ENCODE measurements around the gene SNRPA. TPM values are rescaled to one million over a fixed set of nuclear protein-coding genes. Genes with fewer than 3 reads are reported as not detected.

SNRPA gene
- total RNA-seq, 1 donor from 2014 or later, result 112 TPM

- no peak for TF ChIP-seq EZH2 (IDR thresholded peaks at IDR 0.05)
- TF ChIP-seq CTCF (IDR thresholded peaks at IDR 0.05), result no peak
- no peak for TF ChIP-seq EZH2phosphoT487 (IDR thresholded peaks at IDR 0.05)
- no peaks in the 10 kb centered on the region for H3K27me3 ChIP-seq
- peak overlapping the region; percentile 88 for H3K27ac Mint-ChIP-seq
Observed at GRCh38 chr19:40713939-40714338, 37.1 kb upstream of the SNRPA start.

GRCh38 chr19:40714441-40715299 lies 36.3 kb upstream of the SNRPA start:
- Histone ChIP-seq H3F3A (ENCODE audit: low read depth) (peaks cover 23% of the 10 kb centered on the region), H3K4me2 (peak overlapping the region; percentile 78), H3K4me3 (peak overlapping the region; percentile 65), H2AFZ (replicated peaks) (peak overlapping the region; percentile 68), H4K20me1 (ENCODE audit: low read depth) (peaks cover 20% of the 10 kb centered on the region), H3K4me1 (peaks cover 15% of the 10 kb centered on the region), H3K9ac (no peak overlapping the region), H3K36me3 (no peaks in the 10 kb centered on the region), H3K27me3 (no peaks in the 10 kb centered on the region), H3K27ac (no peak overlapping the region), H3K79me2 (ENCODE audit: low read depth) (peaks cover 46% of the 10 kb centered on the region), H3K9me3 (ENCODE audit: low read depth) (no peaks in the 10 kb centered on the region)
- H3K4me3 Mint-ChIP-seq, result peak overlapping the region; percentile 96
- H3K27ac Mint-ChIP-seq, result peak overlapping the region; percentile 92
- peak; percentile 95 for DNase-seq (ENCODE audit: low spot score)
- H3K9me3 Mint-ChIP-seq, result no peaks in the 10 kb centered on the region
- no peak for TF ChIP-seq EZH2 (IDR thresholded peaks at IDR 0.05)
- TF ChIP-seq CTCF (IDR thresholded peaks at IDR 0.05), result peak; percentile 10
- TF ChIP-seq EZH2phosphoT487 (IDR thresholded peaks at IDR 0.05), result no peak
- peaks cover 13% of the 10 kb centered on the region for H3K36me3 Mint-ChIP-seq
- H3K4me1 Mint-ChIP-seq, result peaks cover 35% of the 10 kb centered on the region
- H3K27me3 Mint-ChIP-seq (ENCODE audit: insufficient read depth, low read depth), result peaks cover 7% of the 10 kb centered on the region

More at GRCh38 chr19:40713939-40714338, 37.1 kb upstream of the SNRPA start:
- peaks cover 8% of the 10 kb centered on the region for H3K4me1 ChIP-seq
- H3K27ac ChIP-seq, result no peak overlapping the region
- H3K9ac ChIP-seq, result no peak overlapping the region
- no peaks in the 10 kb centered on the region for H3K9me3 ChIP-seq (ENCODE audit: low read depth)
- Mint-ChIP-seq H3K27me3 (ENCODE audit: insufficient read depth, low read depth) (peaks cover 7% of the 10 kb centered on the region), H3K4me3 (peak overlapping the region; percentile 96), H3K36me3 (peaks cover 15% of the 10 kb centered on the region), H3K9me3 (no peaks in the 10 kb centered on the region), H3K4me1 (peaks cover 31% of the 10 kb centered on the region)
- H4K20me1 ChIP-seq (ENCODE audit: low read depth), result peaks cover 15% of the 10 kb centered on the region
- peak overlapping the region; percentile 78 for H3K4me2 ChIP-seq
- DNase-seq (ENCODE audit: low spot score), result no peak
- H3K4me3 ChIP-seq, result peak overlapping the region; percentile 65
- H3F3A ChIP-seq (ENCODE audit: low read depth), result peaks cover 23% of the 10 kb centered on the region
- peaks cover 39% of the 10 kb centered on the region for H3K79me2 ChIP-seq (ENCODE audit: low read depth)
- H3K36me3 ChIP-seq, result no peaks in the 10 kb centered on the region
- H2AFZ ChIP-seq (replicated peaks), result no peak overlapping the region

- Histone ChIP-seq H3K9me3 (ENCODE audit: low read depth) (no peaks in the 10 kb centered on the region), H4K20me1 (ENCODE audit: low read depth) (peaks cover 34% of the 10 kb centered on the region), H3K4me3 (peak overlapping the region; percentile 65), H3K4me1 (peaks cover 16% of the 10 kb centered on the region), H3K27me3 (no peaks in the 10 kb centered on the region), H3K9ac (peak overlapping the region; percentile 27), H3F3A (ENCODE audit: low read depth) (peaks cover 23% of the 10 kb centered on the region), H3K36me3 (no peaks in the 10 kb centered on the region), H2AFZ (replicated peaks) (no peak overlapping the region), H3K79me2 (ENCODE audit: low read depth) (peaks cover 60% of the 10 kb centered on the region), H3K27ac (no peak overlapping the region), H3K4me2 (peak overlapping the region; percentile 78)
- H3K27ac Mint-ChIP-seq, result peak overlapping the region; percentile 92
- DNase-seq (ENCODE audit: low spot score), result no peak
- peaks cover 12% of the 10 kb centered on the region for H3K36me3 Mint-ChIP-seq
- H3K9me3 Mint-ChIP-seq, result no peaks in the 10 kb centered on the region
- no peak for TF ChIP-seq EZH2phosphoT487 (IDR thresholded peaks at IDR 0.05)
- no peak for TF ChIP-seq EZH2 (IDR thresholded peaks at IDR 0.05)
- TF ChIP-seq CTCF (IDR thresholded peaks at IDR 0.05), result no peak
- peaks cover 7% of the 10 kb centered on the region for H3K27me3 Mint-ChIP-seq (ENCODE audit: insufficient read depth, low read depth)
- peak overlapping the region; percentile 96 for H3K4me3 Mint-ChIP-seq
- H3K4me1 Mint-ChIP-seq, result peaks cover 44% of the 10 kb centered on the region
Observed at GRCh38 chr19:40716031-40716481, 34.9 kb upstream of the SNRPA start.
